Skin epidermis (tissue), 12 donors: ENCODE measurements around the gene NOS1AP.
"Not testable (repeated sequence)": the region's sequence is repeated elsewhere in the genome, so short reads cannot be mapped to it uniquely, and the experiment has no call there.

Experiments
- H3K27ac ChIP-seq, 21 experiments: fragments of 200-600 bp; sonication (generic) in 11 of 21; one replicate each; pipeline ENCODE4 v1.5.0; 2020; ENCODE audit warnings: mild to moderate bottlenecking in 3 of 21, inconsistent platforms in 2 of 21, moderate library complexity in 2 of 21
- H3K4me3 ChIP-seq, 7 experiments: fragments of 200-600 bp; sonication (generic) in 2 of 7; one replicate each; pipeline ENCODE4 v1.5.0; 2020; ENCODE audit warnings: inconsistent platforms in 2 of 7, mild to moderate bottlenecking in 2 of 7, moderate library complexity in 1 of 7

Gene NOS1AP

GRCh38 chr1:162336621-162337285, 267.3 kb downstream of the NOS1AP start:
- Histone ChIP-seq H3K4me3 (no peak overlapping the region), H3K27ac (no peak overlapping the region)

- no peak overlapping the region for H3K4me3 ChIP-seq
Observed at GRCh38 chr1:162342452-162342983, 273.0 kb downstream of the NOS1AP start.

GRCh38 chr1:162343470-162343869, 274.0 kb downstream of the NOS1AP start:
- Histone ChIP-seq H3K27ac (no peak overlapping the region), H3K4me3 (no peak overlapping the region)

More at GRCh38 chr1:162342452-162342983, 273.0 kb downstream of the NOS1AP start:
- no peak overlapping the region for H3K27ac ChIP-seq

- no peak overlapping the region for H3K27ac ChIP-seq
- no peak overlapping the region for H3K4me3 ChIP-seq
Observed at GRCh38 chr1:162347281-162347680, 277.8 kb downstream of the NOS1AP start.

GRCh38 chr1:162349635-162350330, 280.3 kb downstream of the NOS1AP start:
- no peak overlapping the region for H3K4me3 ChIP-seq

GRCh38 chr1:162351246-162351842, 281.9 kb downstream of the NOS1AP start:
- no peak overlapping the region for H3K4me3 ChIP-seq
- H3K27ac ChIP-seq, result no peak overlapping the region

More at GRCh38 chr1:162349635-162350330, 280.3 kb downstream of the NOS1AP start:
- peak overlapping the region in 8 of 21 experiments; percentile 14 to 82 (median 50) for H3K27ac ChIP-seq

- not testable (repeated sequence) for H3K4me3 ChIP-seq
Observed at GRCh38 chr1:162351874-162352273, 282.4 kb downstream of the NOS1AP start.

GRCh38 chr1:162353078-162353477, 283.6 kb downstream of the NOS1AP start:
- H3K27ac ChIP-seq, result no peak overlapping the region
- no peak overlapping the region for H3K4me3 ChIP-seq

More at GRCh38 chr1:162351874-162352273, 282.4 kb downstream of the NOS1AP start:
- H3K27ac ChIP-seq, result not testable (repeated sequence)

- Histone ChIP-seq H3K4me3 (no peak overlapping the region), H3K27ac (no peak overlapping the region)
Observed at GRCh38 chr1:162353702-162354101, 284.2 kb downstream of the NOS1AP start.

GRCh38 chr1:162357681-162358266, 288.3 kb downstream of the NOS1AP start:
- Histone ChIP-seq H3K4me3 (no peak overlapping the region), H3K27ac (no peak overlapping the region)

GRCh38 chr1:162358928-162359327, 289.4 kb downstream of the NOS1AP start:
- Histone ChIP-seq H3K27ac (no peak overlapping the region), H3K4me3 (no peak overlapping the region)

- Histone ChIP-seq H3K4me3 (no peak overlapping the region), H3K27ac (no peak overlapping the region)
Observed at GRCh38 chr1:162359523-162360236, 290.2 kb downstream of the NOS1AP start.

GRCh38 chr1:162360237-162360873, 290.9 kb downstream of the NOS1AP start:
- Histone ChIP-seq H3K4me3 (no peak overlapping the region), H3K27ac (no peak overlapping the region)

- Histone ChIP-seq H3K27ac (no peak overlapping the region), H3K4me3 (no peak overlapping the region)
Observed at GRCh38 chr1:162360874-162361260, 291.4 kb downstream of the NOS1AP start.

- no peak overlapping the region for H3K4me3 ChIP-seq
- H3K27ac ChIP-seq, result no peak overlapping the region
Observed at GRCh38 chr1:162361349-162361748, 291.9 kb downstream of the NOS1AP start.

GRCh38 chr1:162363823-162364222, 294.3 kb downstream of the NOS1AP start:
- Histone ChIP-seq H3K4me3 (no peak overlapping the region), H3K27ac (no peak overlapping the region)

- Histone ChIP-seq H3K27ac (no peak overlapping the region), H3K4me3 (no peak overlapping the region)
Observed at GRCh38 chr1:162364498-162364897, 295.0 kb downstream of the NOS1AP start.

- H3K27ac ChIP-seq, result no peak overlapping the region
- H3K4me3 ChIP-seq, result no peak overlapping the region
Observed at GRCh38 chr1:162365284-162366020, 296.0 kb downstream of the NOS1AP start.

GRCh38 chr1:162366149-162366548, 296.7 kb downstream of the NOS1AP start:
- no peak overlapping the region for H3K4me3 ChIP-seq
- no peak overlapping the region for H3K27ac ChIP-seq
